Testis (tissue), 2 donors: Measurements from ENCODE around the gene CCNK.

ENCODE experiments used
- POLR2A ChIP-seq: fragments of 450-650 bp; IDR thresholded peaks from one replicate; pipeline ENCODE4 v1.6.1; 2017; ENCODE audit warnings: antibody characterized with exemption, mild to moderate bottlenecking, moderate library complexity
- TF ChIP-seq, protein P1 (sequence below), 3 experiments: fragments of 450-650 bp in 2 of 3; fragments of 200-600 bp in 1 of 3; sonication (generic) in 1 of 3; IDR thresholded peaks; one replicate each; pipeline ENCODE4 v1.5.1; 2016 to 2019; ENCODE audit warnings: antibody characterized with exemption in 3 of 3, mild to moderate bottlenecking in 2 of 3, moderate library complexity in 1 of 3

- TF ChIP-seq, protein P1, sequence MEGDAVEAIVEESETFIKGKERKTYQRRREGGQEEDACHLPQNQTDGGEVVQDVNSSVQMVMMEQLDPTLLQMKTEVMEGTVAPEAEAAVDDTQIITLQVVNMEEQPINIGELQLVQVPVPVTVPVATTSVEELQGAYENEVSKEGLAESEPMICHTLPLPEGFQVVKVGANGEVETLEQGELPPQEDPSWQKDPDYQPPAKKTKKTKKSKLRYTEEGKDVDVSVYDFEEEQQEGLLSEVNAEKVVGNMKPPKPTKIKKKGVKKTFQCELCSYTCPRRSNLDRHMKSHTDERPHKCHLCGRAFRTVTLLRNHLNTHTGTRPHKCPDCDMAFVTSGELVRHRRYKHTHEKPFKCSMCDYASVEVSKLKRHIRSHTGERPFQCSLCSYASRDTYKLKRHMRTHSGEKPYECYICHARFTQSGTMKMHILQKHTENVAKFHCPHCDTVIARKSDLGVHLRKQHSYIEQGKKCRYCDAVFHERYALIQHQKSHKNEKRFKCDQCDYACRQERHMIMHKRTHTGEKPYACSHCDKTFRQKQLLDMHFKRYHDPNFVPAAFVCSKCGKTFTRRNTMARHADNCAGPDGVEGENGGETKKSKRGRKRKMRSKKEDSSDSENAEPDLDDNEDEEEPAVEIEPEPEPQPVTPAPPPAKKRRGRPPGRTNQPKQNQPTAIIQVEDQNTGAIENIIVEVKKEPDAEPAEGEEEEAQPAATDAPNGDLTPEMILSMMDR (IDR thresholded peaks at IDR 0.05) = no peak
- no peak for TF ChIP-seq POLR2A
Observed at GRCh38 chr14:99461411-99462085, 19.7 kb upstream of the CCNK start.
